CD4-positive, CD25-positive, alpha-beta regulatory T cell (primary cell): Measurements from ENCODE around the gene PMEPA1. TPM values are rescaled to one million over a fixed set of nuclear protein-coding genes. Genes with fewer than 3 reads are reported as not detected.

Source experiments
- ATAC-seq, 2 donors: fragments of 150-1000 bp; cut with Tn5 transposase; one replicate each; pipeline ENCODE4 v1.10.0; 2021; ENCODE audit warnings: low read depth in 2 of 2, moderate number of reproducible peaks in 2 of 2, moderate library complexity in 1 of 2
- DNase-seq, 3 donors: peaks; one replicate each; pipeline versions ENCODE4 v3.0.0 to v3.0.0-alpha.2; 2012 to 2022; ENCODE audit warnings: mixed read lengths in 1 of 3
- H3K27ac ChIP-seq: one replicate; pipeline ENCODE4 v1.7.0; 2013; ENCODE audit warnings: mild to moderate bottlenecking, low read length; ENCODE audit not compliant: insufficient read depth, poor library complexity, severe bottlenecking
- H3K27me3 ChIP-seq: one replicate; pipeline ENCODE4 v1.7.0; 2013; ENCODE audit warnings: low read length; ENCODE audit not compliant: control insufficient read depth, insufficient read depth
- H3K36me3 ChIP-seq: one replicate; pipeline ENCODE4 v1.7.0; 2013; ENCODE audit warnings: mild to moderate bottlenecking, low read length, moderate library complexity; ENCODE audit not compliant: control insufficient read depth, insufficient read depth
- H3K4me1 ChIP-seq: 2 replicates; pipeline ENCODE4 v1.7.0; 2013; ENCODE audit warnings: mild to moderate bottlenecking, low read length; ENCODE audit not compliant: insufficient read depth, control insufficient read depth, poor library complexity, severe bottlenecking
- H3K4me3 ChIP-seq: one replicate; pipeline ENCODE4 v1.7.0; 2013; ENCODE audit warnings: low read depth, mild to moderate bottlenecking, low read length, moderate library complexity
- H3K9me3 ChIP-seq, 2 experiments: 1 replicate in 1 of 2; 2 replicates in 1 of 2; pipeline ENCODE4 v1.7.0; 2013; ENCODE audit warnings: low read length in 2 of 2, mild to moderate bottlenecking in 1 of 2, moderate library complexity in 1 of 2; ENCODE audit not compliant: control insufficient read depth in 2 of 2
- H3K27ac Mint-ChIP-seq, 3 donors: one replicate each; pipeline ENCODE4 v1.8.0; 2020 to 2022; ENCODE audit warnings: mild to moderate bottlenecking in 3 of 3, mixed read lengths in 3 of 3, moderate library complexity in 2 of 3
- H3K27me3 Mint-ChIP-seq: one replicate; pipeline ENCODE4 v1.8.0; 2022; ENCODE audit warnings: mild to moderate bottlenecking, mixed read lengths
- H3K36me3 Mint-ChIP-seq: one replicate; pipeline ENCODE4 v1.8.0; 2020; ENCODE audit warnings: mixed read lengths
- H3K4me1 Mint-ChIP-seq, 4 donors: one replicate each; pipeline ENCODE4 v1.8.0; 2020 to 2022; ENCODE audit warnings: mixed read lengths in 4 of 4, mild to moderate bottlenecking in 1 of 4
- H3K4me3 Mint-ChIP-seq, 4 donors: one replicate each; pipeline ENCODE4 v1.8.0; 2020 to 2022; ENCODE audit warnings: mild to moderate bottlenecking in 4 of 4, mixed read lengths in 4 of 4, moderate library complexity in 3 of 4
- H3K9me3 Mint-ChIP-seq, 7 donors: one replicate each; pipeline ENCODE4 v1.8.0; 2020 to 2022; ENCODE audit warnings: mixed read lengths in 7 of 7, mild to moderate bottlenecking in 3 of 7, moderate library complexity in 2 of 7
- polyA plus RNA-seq, 4 donors: library from polyadenylated mRNA; unstranded; fragments of 300-500 nt; fragmentation: Illumina TruSeq; gene quantifications; one replicate each; pipeline ENCODE4 v1.2.3, GENCODE V29; 2021
- total RNA-seq: library from RNA; stranded (reverse); gene quantifications from one replicate; pipeline ENCODE4 v1.2.3, GENCODE V29; 2022

The PMEPA1 gene
- total and polyA plus RNA-seq, 5 donors from 2014 or later: 0.36 to 4.0 (median 0.86) TPM

GRCh38 chr20:57657535-57658446 lies 52.0 kb downstream of the PMEPA1 start:
- H3K4me1 ChIP-seq: peaks cover 12% of the 10 kb centered on the region
- peak overlapping the region; percentile 43 to 95 (median 85) for H3K27ac Mint-ChIP-seq
- no peak overlapping the region for H3K27ac ChIP-seq
- H3K4me3 ChIP-seq: no peak overlapping the region
- peak overlapping the region in 2 of 4 donors; percentile 41 to 74 for H3K4me3 Mint-ChIP-seq
- peak; percentile 71 to 79 for ATAC-seq
- H3K9me3 Mint-ChIP-seq: peaks cover 0 to 1% (median 0%) of the 10 kb centered on the region in 7 donors
- H3K9me3 ChIP-seq: no peaks in the 10 kb centered on the region
- H3K27me3 ChIP-seq: no peaks in the 10 kb centered on the region
- H3K36me3 ChIP-seq: no peaks in the 10 kb centered on the region
- H3K36me3 Mint-ChIP-seq: peaks cover 3% of the 10 kb centered on the region
- no peaks in the 10 kb centered on the region for H3K27me3 Mint-ChIP-seq
- H3K4me1 Mint-ChIP-seq: peaks cover 0 to 34% (median 9%) of the 10 kb centered on the region in 4 donors
- peak in 2 of 3 donors; percentile 53 to 68 for DNase-seq

GRCh38 chr20:57656821-57657534 lies 52.8 kb downstream of the PMEPA1 start:
- Histone ChIP-seq H3K4me1 (peaks cover 12% of the 10 kb centered on the region), H3K27me3 (no peaks in the 10 kb centered on the region), H3K36me3 (no peaks in the 10 kb centered on the region), H3K4me3 (no peak overlapping the region), H3K9me3 (no peaks in the 10 kb centered on the region), H3K27ac (no peak overlapping the region)
- Mint-ChIP-seq H3K4me1 (peaks cover 0 to 34% (median 9%) of the 10 kb centered on the region in 4 donors), H3K4me3 (no peak overlapping the region), H3K27ac (peak overlapping the region in 1 of 3 donors; percentile 25), H3K27me3 (no peaks in the 10 kb centered on the region), H3K36me3 (peaks cover 3% of the 10 kb centered on the region), H3K9me3 (peaks cover 0 to 1% (median 0%) of the 10 kb centered on the region in 7 donors)
- ATAC-seq: no peak
- DNase-seq: no peak

GRCh38 chr20:57656252-57656820 lies 53.5 kb downstream of the PMEPA1 start:
- Mint-ChIP-seq H3K27ac (no peak overlapping the region), H3K4me1 (peaks cover 0 to 34% (median 9%) of the 10 kb centered on the region in 4 donors), H3K4me3 (no peak overlapping the region), H3K36me3 (peaks cover 3% of the 10 kb centered on the region), H3K27me3 (no peaks in the 10 kb centered on the region), H3K9me3 (peaks cover 0 to 1% (median 0%) of the 10 kb centered on the region in 7 donors)
- peaks cover 12% of the 10 kb centered on the region for H3K4me1 ChIP-seq
- H3K9me3 ChIP-seq: no peaks in the 10 kb centered on the region
- no peaks in the 10 kb centered on the region for H3K36me3 ChIP-seq
- no peaks in the 10 kb centered on the region for H3K27me3 ChIP-seq
- H3K27ac ChIP-seq: no peak overlapping the region
- no peak overlapping the region for H3K4me3 ChIP-seq
- no peak for ATAC-seq
- no peak for DNase-seq

GRCh38 chr20:57655809-57656155 lies 54.0 kb downstream of the PMEPA1 start:
- no peaks in the 10 kb centered on the region for H3K9me3 ChIP-seq
- H3K27me3 ChIP-seq: no peaks in the 10 kb centered on the region
- H3K27ac ChIP-seq: no peak overlapping the region
- H3K4me3 ChIP-seq: no peak overlapping the region
- H3K4me1 ChIP-seq: peaks cover 12% of the 10 kb centered on the region
- ATAC-seq (no peak), DNase-seq (no peak)
- peaks cover 3% of the 10 kb centered on the region for H3K36me3 Mint-ChIP-seq
- no peak overlapping the region for H3K4me3 Mint-ChIP-seq
- H3K27me3 Mint-ChIP-seq: no peaks in the 10 kb centered on the region
- peaks cover 0 to under 1% (median 0%) of the 10 kb centered on the region in 7 donors for H3K9me3 Mint-ChIP-seq
- no peak overlapping the region for H3K27ac Mint-ChIP-seq
- H3K36me3 ChIP-seq: no peaks in the 10 kb centered on the region
- peaks cover 0 to 34% (median 9%) of the 10 kb centered on the region in 4 donors for H3K4me1 Mint-ChIP-seq

GRCh38 chr20:57654998-57655808 lies 54.6 kb downstream of the PMEPA1 start:
- H3K4me1 Mint-ChIP-seq: peaks cover 0 to 33% (median 8%) of the 10 kb centered on the region in 4 donors
- DNase-seq: no peak

GRCh38 chr20:57654363-57654997 lies 55.3 kb downstream of the PMEPA1 start:
- Histone ChIP-seq H3K36me3 (no peaks in the 10 kb centered on the region), H3K27ac (no peak overlapping the region), H3K4me1 (peaks cover 12% of the 10 kb centered on the region), H3K9me3 (no peaks in the 10 kb centered on the region), H3K27me3 (no peaks in the 10 kb centered on the region), H3K4me3 (no peak overlapping the region)
- Mint-ChIP-seq H3K36me3 (peaks cover 6% of the 10 kb centered on the region), H3K27me3 (no peaks in the 10 kb centered on the region), H3K27ac (no peak overlapping the region), H3K4me1 (peaks cover 0 to 31% (median 8%) of the 10 kb centered on the region in 4 donors), H3K4me3 (no peak overlapping the region), H3K9me3 (no peaks in the 10 kb centered on the region)
- DNase-seq (peak; percentile 21 to 58 (median 48)), ATAC-seq (peak; percentile 62 to 66)

More at GRCh38 chr20:57654998-57655808, 54.6 kb downstream of the PMEPA1 start:
- Histone ChIP-seq H3K4me3 (no peak overlapping the region), H3K36me3 (no peaks in the 10 kb centered on the region), H3K9me3 (no peaks in the 10 kb centered on the region), H3K27me3 (no peaks in the 10 kb centered on the region), H3K27ac (no peak overlapping the region), H3K4me1 (peaks cover 12% of the 10 kb centered on the region)
- no peak overlapping the region for H3K4me3 Mint-ChIP-seq
- H3K36me3 Mint-ChIP-seq: peaks cover 5% of the 10 kb centered on the region
- no peaks in the 10 kb centered on the region for H3K27me3 Mint-ChIP-seq
- H3K27ac Mint-ChIP-seq: no peak overlapping the region
- H3K9me3 Mint-ChIP-seq: no peaks in the 10 kb centered on the region
- no peak for ATAC-seq
